ENCODE results near the gene ADARB2. TPM values are rescaled to one million over a fixed set of nuclear protein-coding genes. Genes with fewer than 3 reads are reported as not detected.

ADARB2 gene
- total and polyA plus RNA-seq, 2 experiments from 2014 or later = 2.0 to 5.0 TPM

- TF ChIP-seq ZNF462 (CRISPR knock-in tag; IDR thresholded peaks at IDR 0.05) = no peak
Measured at GRCh38 chr10:1147810-1148209, 589.5 kb downstream of the ADARB2 start (continued).

GRCh38 chr10:1142596-1142995 lies 594.7 kb downstream of the ADARB2 start:
- Mint-ChIP-seq H3K36me3 (ENCODE audit: low read depth) (peaks cover 4% of the 10 kb centered on the region; the same call in 1 of the 3 replicates), H3K27ac (no peak overlapping the region), H3K9me3 (peaks cover 13% of the 10 kb centered on the region; the same call in 2 of the 3 replicates), H3K4me1 (peaks cover 2% of the 10 kb centered on the region; the same call in 2 of the 3 replicates), H3K27me3 (ENCODE audit: insufficient read depth, low read depth, poor library complexity) (no peaks in the 10 kb centered on the region), H3K4me3 (no peak overlapping the region)
- ATAC-seq (peak; percentile 67), DNase-seq (ENCODE audit: low spot score) (peak; percentile 45)
- no peak overlapping the region for H3K4me2 ChIP-seq
- no peak overlapping the region for H2AFZ ChIP-seq
- no peaks in the 10 kb centered on the region for H3K36me3 ChIP-seq (ENCODE audit: insufficient read depth)
- no peaks in the 10 kb centered on the region for H3K9me2 ChIP-seq (ENCODE audit: insufficient read depth)
- H3K27ac ChIP-seq (ENCODE audit: low read depth) = no peak overlapping the region
- H3K79me2 ChIP-seq (replicated peaks; ENCODE audit: insufficient read depth) = no peaks in the 10 kb centered on the region
- H3F3A ChIP-seq (replicated peaks; ENCODE audit: low read depth) = no peaks in the 10 kb centered on the region
- no peaks in the 10 kb centered on the region for H4K20me1 ChIP-seq (replicated peaks; ENCODE audit: insufficient read depth)
- no peak overlapping the region for H3K4me3 ChIP-seq
- H3K4me1 ChIP-seq (ENCODE audit: insufficient read depth) = no peaks in the 10 kb centered on the region
- H3K27me3 ChIP-seq (ENCODE audit: insufficient read depth) = no peaks in the 10 kb centered on the region
- TF ChIP-seq CTCF (conservative IDR thresholded peaks at IDR 0.05; ENCODE audit: low read depth in 2 of 2) (peak; percentile 64 to 75), JUNB (IDR thresholded peaks at IDR 0.05; ENCODE audit: unreplicated experiment) (no peak)
